ENCODE measurements around the gene FALEC.

The FALEC gene

DNA sequence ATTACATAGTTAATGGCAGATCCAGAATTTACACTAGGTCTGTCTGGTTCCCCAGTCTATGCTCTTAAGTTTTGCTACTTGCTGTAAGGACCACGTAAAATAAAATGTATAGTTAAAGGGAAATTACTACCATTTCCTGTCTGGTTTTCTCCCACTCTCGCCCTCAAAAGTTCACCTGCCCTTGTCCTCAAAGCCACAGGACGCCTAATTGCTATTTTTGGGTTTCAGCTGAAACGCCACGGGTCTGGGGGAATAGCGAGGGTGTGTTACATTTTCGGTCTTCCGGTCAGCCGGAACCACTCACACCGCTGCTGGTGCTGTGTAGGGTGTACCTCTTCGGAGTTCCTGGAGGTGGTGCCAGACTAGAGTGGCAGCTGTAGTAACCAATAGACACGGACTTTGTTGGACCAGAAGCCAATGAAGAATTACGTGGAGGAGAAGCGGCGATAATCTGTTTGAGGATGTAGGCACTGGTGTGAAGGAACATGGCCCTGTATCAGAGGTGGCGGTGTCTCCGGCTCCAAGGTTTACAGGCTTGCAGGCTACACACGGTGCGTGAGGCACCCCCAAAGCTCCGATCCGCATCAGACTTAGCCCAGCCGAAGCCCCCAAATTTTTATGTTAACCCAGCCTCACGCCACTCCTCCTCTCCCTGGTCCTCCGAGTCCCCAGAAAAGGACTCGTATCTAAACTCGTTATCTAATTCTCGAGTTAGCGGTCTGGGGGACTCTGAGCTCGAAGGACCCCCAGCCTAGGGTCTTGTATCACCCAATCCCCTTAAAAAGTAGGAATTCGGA, 28.4 kb upstream of the FALEC start, which contains the start of gene TARS2:
TSS of gene TARS2 (plus strand) at position 454 of the 797 bp plus-strand sequence. CDS start at position 486, 32 bp downstream.
- peak within 1 kb of the TSS; percentile 75 for H3K4me3 ChIP-seq (ENCODE audit: low read length)
- peak within 1 kb of the TSS; percentile 41 for H2AFZ ChIP-seq (ENCODE audit: low read depth, low read length)
- peaks cover 26% of the 10 kb centered on the region for H3K36me3 ChIP-seq (ENCODE audit: insufficient read depth, low read length)

GRCh38 chr1:150487763-150488115, 27.8 kb upstream of the FALEC start:
- peak overlapping the region; percentile 75 for H3K4me3 ChIP-seq (ENCODE audit: low read length)
- no peaks in the 10 kb centered on the region for H3K27me3 ChIP-seq (ENCODE audit: insufficient read depth, low read length)
- peaks cover 30% of the 10 kb centered on the region for H3K36me3 ChIP-seq (ENCODE audit: insufficient read depth, low read length)
- H2AFZ ChIP-seq (ENCODE audit: low read depth, low read length), result peak overlapping the region; percentile 41
- no peaks in the 10 kb centered on the region for H3K9me3 ChIP-seq (ENCODE audit: low read length)
- peaks cover 8% of the 10 kb centered on the region for H3K4me1 ChIP-seq (ENCODE audit: insufficient read depth, low read length)

More for the DNA sequence above, 28.4 kb upstream of the FALEC start, which contains the start of gene TARS2:
- Histone ChIP-seq H3K9me3 (ENCODE audit: low read length) (no peaks in the 10 kb centered on the region), H3K27me3 (ENCODE audit: insufficient read depth, low read length) (no peaks in the 10 kb centered on the region), H3K4me1 (ENCODE audit: insufficient read depth, low read length) (peaks cover 8% of the 10 kb centered on the region)

GRCh38 chr1:150493175-150493574, 22.4 kb upstream of the FALEC start:
- H3K4me3 ChIP-seq (ENCODE audit: low read length), result no peak overlapping the region
- no peaks in the 10 kb centered on the region for H3K27me3 ChIP-seq (ENCODE audit: insufficient read depth, low read length)
- H3K9me3 ChIP-seq (ENCODE audit: low read length), result no peaks in the 10 kb centered on the region
- H3K4me1 ChIP-seq (ENCODE audit: insufficient read depth, low read length), result peaks cover 2% of the 10 kb centered on the region
- H2AFZ ChIP-seq (ENCODE audit: low read depth, low read length), result no peak overlapping the region
- H3K36me3 ChIP-seq (ENCODE audit: insufficient read depth, low read length), result peaks cover 64% of the 10 kb centered on the region

DNA sequence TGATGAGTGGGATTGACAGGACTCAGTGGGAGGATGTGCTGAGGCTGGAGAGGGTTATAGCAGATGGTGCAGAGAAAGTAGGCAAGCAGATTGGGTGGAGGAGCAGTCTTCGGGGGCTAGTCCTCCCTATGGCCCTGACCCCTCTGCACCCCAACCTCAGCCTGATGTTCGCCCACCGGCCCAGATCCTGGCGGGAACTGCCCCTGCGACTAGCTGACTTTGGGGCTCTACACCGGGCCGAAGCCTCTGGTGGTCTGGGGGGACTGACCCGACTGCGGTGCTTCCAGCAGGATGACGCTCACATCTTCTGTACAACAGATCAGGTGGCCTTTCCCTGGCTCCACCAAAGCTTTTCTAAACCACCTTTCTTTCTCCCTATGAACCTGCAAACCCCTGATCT, 17.2 kb upstream of the FALEC start:
- Histone ChIP-seq H3K36me3 (ENCODE audit: insufficient read depth, low read length) (peaks cover 61% of the 10 kb centered on the region), H2AFZ (ENCODE audit: low read depth, low read length) (no peak overlapping the region), H3K9me3 (ENCODE audit: low read length) (no peaks in the 10 kb centered on the region), H3K27me3 (ENCODE audit: insufficient read depth, low read length) (no peaks in the 10 kb centered on the region), H3K4me1 (ENCODE audit: insufficient read depth, low read length) (no peaks in the 10 kb centered on the region), H3K4me3 (ENCODE audit: low read length) (no peak overlapping the region)

- Histone ChIP-seq H3K4me1 (ENCODE audit: insufficient read depth, low read length) (peaks cover 42% of the 10 kb centered on the region), H3K36me3 (ENCODE audit: insufficient read depth, low read length) (peaks cover 36% of the 10 kb centered on the region), H2AFZ (ENCODE audit: low read depth, low read length) (no peak overlapping the region)
These were observed 10.1 kb upstream of the FALEC start for GRCh38 chr1:150505431-150505830.

DNA sequence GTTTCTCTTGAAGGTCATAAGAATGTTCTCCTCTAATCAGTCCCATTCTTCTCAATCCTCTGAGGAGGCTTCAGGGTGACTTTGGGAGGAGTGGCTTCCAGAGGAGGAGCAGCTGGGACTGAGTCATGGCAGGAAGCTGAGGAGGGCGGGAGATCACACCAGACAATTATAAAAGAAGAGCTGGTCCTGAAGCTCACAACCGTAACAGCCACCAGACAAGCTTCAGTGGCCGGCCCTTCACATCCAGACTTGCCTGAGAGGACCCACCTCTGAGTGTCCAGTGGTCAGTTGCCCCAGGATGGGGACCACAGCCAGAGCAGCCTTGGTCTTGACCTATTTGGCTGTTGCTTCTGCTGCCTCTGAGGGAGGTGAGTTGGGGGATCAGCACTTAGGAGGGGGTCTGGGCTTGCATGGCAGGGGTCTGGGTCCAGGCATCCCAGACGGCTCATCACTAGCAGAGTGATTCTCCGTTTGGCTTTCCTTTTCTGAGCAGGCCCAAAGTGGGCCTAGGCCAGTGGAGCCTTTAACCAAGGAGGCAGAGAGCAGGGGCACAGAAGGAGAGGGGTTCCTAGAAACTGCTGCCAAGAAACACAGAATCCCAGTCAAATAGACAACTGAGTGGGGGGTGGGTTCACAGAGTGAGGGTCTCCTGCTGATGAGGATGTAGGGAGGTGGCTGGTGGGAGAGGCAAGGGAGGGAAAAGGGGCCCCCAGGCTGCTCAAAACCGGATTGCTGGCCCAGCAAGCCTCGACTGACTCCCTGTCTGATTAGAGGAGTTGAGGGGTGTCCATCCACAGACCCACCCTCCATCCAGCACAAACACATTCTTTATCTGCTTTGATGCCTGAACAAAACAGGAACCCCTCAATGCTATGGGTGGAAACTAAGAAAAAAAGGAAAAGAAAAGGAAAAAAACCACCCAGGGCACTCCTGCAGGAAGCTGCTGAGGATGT, 7.4 kb upstream of the FALEC start, which contains the start of gene ECM1:
TSS of gene ECM1 (plus strand) at position 198 of the 953 bp plus-strand sequence. CDS start at position 299, 101 bp downstream.
- H2AFZ ChIP-seq (ENCODE audit: low read depth, low read length), result no peak within 1 kb of the TSS
- no peaks in the 10 kb centered on the region for H3K9me3 ChIP-seq (ENCODE audit: low read length)
- peaks cover 42% of the 10 kb centered on the region for H3K4me1 ChIP-seq (ENCODE audit: insufficient read depth, low read length)
- peaks cover 22% of the 10 kb centered on the region for H3K36me3 ChIP-seq (ENCODE audit: insufficient read depth, low read length)
- no peaks in the 10 kb centered on the region for H3K27me3 ChIP-seq (ENCODE audit: insufficient read depth, low read length)
- no peak within 1 kb of the TSS for H3K4me3 ChIP-seq (ENCODE audit: low read length)

More at GRCh38 chr1:150505431-150505830, 10.1 kb upstream of the FALEC start:
- Histone ChIP-seq H3K9me3 (ENCODE audit: low read length) (no peaks in the 10 kb centered on the region), H3K4me3 (ENCODE audit: low read length) (no peak overlapping the region), H3K27me3 (ENCODE audit: insufficient read depth, low read length) (no peaks in the 10 kb centered on the region)

DNA sequence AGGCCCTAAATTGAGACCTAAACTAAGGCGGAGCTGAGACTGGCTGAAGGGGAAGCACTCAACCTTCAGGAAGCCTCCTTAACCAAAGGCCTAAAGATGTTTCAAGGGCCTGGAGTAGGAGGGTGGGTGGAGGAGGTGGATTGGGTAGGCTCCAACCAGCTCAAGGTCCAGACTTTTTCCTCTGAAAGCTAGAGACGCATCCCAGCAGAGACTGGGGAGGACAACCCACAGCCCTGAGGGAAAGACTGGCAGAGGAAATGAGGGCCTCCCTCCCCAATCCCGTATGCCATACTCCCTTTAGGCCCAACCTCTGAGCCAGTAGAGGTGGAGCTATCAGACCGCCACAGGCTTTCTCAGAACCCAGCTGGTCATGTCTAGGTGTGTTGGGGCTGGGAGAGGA, 6.6 kb upstream of the FALEC start:
- no peak overlapping the region for H2AFZ ChIP-seq (ENCODE audit: low read depth, low read length)
- H3K4me3 ChIP-seq (ENCODE audit: low read length), result no peak overlapping the region
- H3K36me3 ChIP-seq (ENCODE audit: insufficient read depth, low read length), result peaks cover 20% of the 10 kb centered on the region
- no peaks in the 10 kb centered on the region for H3K27me3 ChIP-seq (ENCODE audit: insufficient read depth, low read length)
- no peaks in the 10 kb centered on the region for H3K9me3 ChIP-seq (ENCODE audit: low read length)
- H3K4me1 ChIP-seq (ENCODE audit: insufficient read depth, low read length), result peaks cover 42% of the 10 kb centered on the region

DNA sequence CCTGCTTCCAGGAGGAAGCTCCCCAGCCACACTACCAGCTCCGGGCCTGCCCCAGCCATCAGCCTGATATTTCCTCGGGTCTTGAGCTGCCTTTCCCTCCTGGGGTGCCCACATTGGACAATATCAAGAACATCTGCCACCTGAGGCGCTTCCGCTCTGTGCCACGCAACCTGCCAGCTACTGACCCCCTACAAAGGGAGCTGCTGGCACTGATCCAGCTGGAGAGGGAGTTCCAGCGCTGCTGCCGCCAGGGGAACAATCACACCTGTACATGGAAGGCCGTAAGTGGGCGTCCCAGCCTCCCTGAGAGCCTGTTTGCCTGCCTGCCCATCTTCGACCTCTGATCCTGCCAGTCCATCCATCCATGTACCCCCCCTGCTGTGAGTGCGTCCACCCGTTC, 4.0 kb upstream of the FALEC start:
- Histone ChIP-seq H3K4me1 (ENCODE audit: insufficient read depth, low read length) (peaks cover 30% of the 10 kb centered on the region), H3K4me3 (ENCODE audit: low read length) (no peak overlapping the region), H2AFZ (ENCODE audit: low read depth, low read length) (no peak overlapping the region), H3K27me3 (ENCODE audit: insufficient read depth, low read length) (no peaks in the 10 kb centered on the region), H3K36me3 (ENCODE audit: insufficient read depth, low read length) (no peaks in the 10 kb centered on the region), H3K9me3 (ENCODE audit: low read length) (no peaks in the 10 kb centered on the region)

DNA sequence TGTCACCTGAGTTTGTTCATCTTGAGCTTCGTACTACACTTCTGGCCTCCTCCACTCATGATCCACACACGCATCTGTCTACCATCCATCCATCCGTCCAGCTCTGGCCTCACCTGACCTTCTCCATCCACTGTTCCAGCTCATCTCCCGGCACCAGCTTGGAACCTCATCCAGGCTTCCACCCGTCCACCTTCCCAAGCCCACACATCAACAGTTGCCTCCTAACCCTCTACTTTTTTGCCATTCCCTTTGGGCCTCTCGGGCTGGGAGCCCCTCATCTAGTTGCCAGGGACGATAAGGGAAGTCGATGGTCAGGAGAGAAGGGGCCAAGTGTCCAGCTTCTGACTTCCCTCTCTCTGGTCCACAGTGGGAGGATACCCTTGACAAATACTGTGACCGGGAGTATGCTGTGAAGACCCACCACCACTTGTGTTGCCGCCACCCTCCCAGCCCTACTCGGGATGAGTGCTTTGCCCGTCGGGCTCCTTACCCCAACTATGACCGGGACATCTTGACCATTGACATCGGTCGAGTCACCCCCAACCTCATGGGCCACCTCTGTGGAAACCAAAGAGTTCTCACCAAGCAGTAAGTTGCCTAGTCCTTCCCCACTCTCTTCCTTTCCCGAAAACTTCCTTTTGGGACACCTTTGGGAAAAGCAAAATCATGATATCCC, 3.4 kb upstream of the FALEC start:
- Histone ChIP-seq H2AFZ (ENCODE audit: low read depth, low read length) (no peak overlapping the region), H3K27me3 (ENCODE audit: insufficient read depth, low read length) (no peaks in the 10 kb centered on the region), H3K36me3 (ENCODE audit: insufficient read depth, low read length) (no peaks in the 10 kb centered on the region), H3K4me3 (ENCODE audit: low read length) (no peak overlapping the region), H3K9me3 (ENCODE audit: low read length) (no peaks in the 10 kb centered on the region), H3K4me1 (ENCODE audit: insufficient read depth, low read length) (peaks cover 26% of the 10 kb centered on the region)

DNA sequence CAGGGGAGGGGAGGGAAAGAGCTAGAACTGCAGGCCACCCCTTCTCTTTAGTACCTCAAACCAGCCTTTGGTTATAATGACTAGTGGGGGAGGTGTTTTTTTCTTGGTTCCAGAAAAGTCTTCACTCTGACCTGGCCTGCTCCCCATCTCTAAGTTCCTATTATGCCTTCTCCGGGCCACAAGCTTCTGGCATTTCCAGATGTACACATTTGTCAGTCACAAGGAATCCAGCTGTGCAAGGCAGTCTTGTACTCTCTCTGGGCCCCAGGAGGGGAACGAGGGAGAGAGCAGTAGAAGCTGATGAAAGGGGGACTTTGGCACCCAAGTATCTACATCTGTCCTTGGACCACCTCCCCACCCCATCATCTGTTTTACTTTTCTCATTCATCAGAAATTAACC, 2.7 kb upstream of the FALEC start:
- H3K4me1 ChIP-seq (ENCODE audit: insufficient read depth, low read length), result peaks cover 23% of the 10 kb centered on the region
- no peak overlapping the region for H3K4me3 ChIP-seq (ENCODE audit: low read length)
- H2AFZ ChIP-seq (ENCODE audit: low read depth, low read length), result no peak overlapping the region
- H3K36me3 ChIP-seq (ENCODE audit: insufficient read depth, low read length), result no peaks in the 10 kb centered on the region
- H3K9me3 ChIP-seq (ENCODE audit: low read length), result no peaks in the 10 kb centered on the region
- H3K27me3 ChIP-seq (ENCODE audit: insufficient read depth, low read length), result no peaks in the 10 kb centered on the region

- no peaks in the 10 kb centered on the region for H3K27me3 ChIP-seq (ENCODE audit: insufficient read depth, low read length)
- no peak overlapping the region for H3K4me3 ChIP-seq (ENCODE audit: low read length)
These were observed 2.2 kb upstream of the FALEC start for GRCh38 chr1:150513351-150513791.

DNA sequence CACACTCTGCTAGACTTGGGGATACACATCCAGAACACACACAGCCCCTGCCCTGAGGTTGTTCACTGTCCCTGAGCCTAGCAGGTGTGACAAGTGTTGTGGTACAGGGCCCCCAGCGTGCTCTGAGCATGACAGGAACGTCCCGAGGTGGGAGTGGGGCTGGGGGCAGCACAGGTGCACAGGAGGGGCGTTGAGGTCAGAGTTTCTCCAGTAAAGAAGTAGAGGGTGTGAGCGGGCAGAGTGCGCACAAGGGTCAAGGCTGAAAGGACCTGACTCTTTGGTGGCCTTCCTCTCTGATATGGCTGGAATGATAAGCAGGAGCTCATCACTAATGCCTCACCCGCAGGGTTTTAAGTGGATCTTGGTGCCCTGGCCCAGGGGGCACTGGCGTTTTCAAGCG, 1.3 kb upstream of the FALEC start:
- H3K4me1 ChIP-seq (ENCODE audit: insufficient read depth, low read length), result peaks cover 9% of the 10 kb centered on the region
- H3K36me3 ChIP-seq (ENCODE audit: insufficient read depth, low read length), result no peaks in the 10 kb centered on the region
- H3K27me3 ChIP-seq (ENCODE audit: insufficient read depth, low read length), result no peaks in the 10 kb centered on the region
- H3K9me3 ChIP-seq (ENCODE audit: low read length), result no peaks in the 10 kb centered on the region
- H2AFZ ChIP-seq (ENCODE audit: low read depth, low read length), result no peak overlapping the region
- no peak overlapping the region for H3K4me3 ChIP-seq (ENCODE audit: low read length)

More at GRCh38 chr1:150513351-150513791, 2.2 kb upstream of the FALEC start:
- H3K36me3 ChIP-seq (ENCODE audit: insufficient read depth, low read length), result no peaks in the 10 kb centered on the region
- H3K9me3 ChIP-seq (ENCODE audit: low read length), result no peaks in the 10 kb centered on the region
- H3K4me1 ChIP-seq (ENCODE audit: insufficient read depth, low read length), result peaks cover 18% of the 10 kb centered on the region
- H2AFZ ChIP-seq (ENCODE audit: low read depth, low read length), result no peak overlapping the region

Measured in neuron (in vitro differentiated cells).